Dedifferentiated amniotic fluid mesenchymal stem cell (primary cell): ENCODE data around the gene LINS1.
"Not testable (repeated sequence)": the region's sequence is repeated elsewhere in the genome, so short reads cannot be mapped to it uniquely, and the experiment has no call there.

Source experiments
- DNase-seq: peaks from one replicate; pipeline ENCODE4 v3.0.0-alpha.2; 2016; ENCODE audit errors: extremely low spot score

The LINS1 gene

GRCh38 chr15:100602823-100603393, 924 bp upstream of the LINS1 start:
- DNase-seq = no peak

GRCh38 chr15:100601617-100602063, 344 bp downstream of the LINS1 start:
- DNase-seq = no peak

- no peak for DNase-seq
These were observed 821 bp downstream of the LINS1 start for GRCh38 chr15:100601163-100601562.

- no peak for DNase-seq
These were observed 3.3 kb downstream of the LINS1 start for GRCh38 chr15:100598655-100599054.

- DNase-seq = no peak
These were observed 4.1 kb downstream of the LINS1 start for GRCh38 chr15:100597862-100598261.

GRCh38 chr15:100596792-100597191, 5.2 kb downstream of the LINS1 start:
- no peak for DNase-seq

GRCh38 chr15:100595964-100596363, 6.0 kb downstream of the LINS1 start:
- no peak for DNase-seq

GRCh38 chr15:100593431-100593830, 8.6 kb downstream of the LINS1 start:
- DNase-seq = no peak

- DNase-seq = peak; percentile 59
These were observed 9.1 kb downstream of the LINS1 start for GRCh38 chr15:100592898-100593297.

- no peak for DNase-seq
These were observed 10.1 kb downstream of the LINS1 start for GRCh38 chr15:100591835-100592234.

- DNase-seq = not testable (repeated sequence)
These were observed 10.8 kb downstream of the LINS1 start for GRCh38 chr15:100591163-100591562.

GRCh38 chr15:100588638-100589242, 13.2 kb downstream of the LINS1 start:
- no peak for DNase-seq

GRCh38 chr15:100580414-100580813, 21.6 kb downstream of the LINS1 start:
- no peak for DNase-seq

GRCh38 chr15:100573526-100573925, 28.5 kb downstream of the LINS1 start:
- DNase-seq = no peak

- DNase-seq = peak; percentile 48
These were observed 29.5 kb downstream of the LINS1 start for GRCh38 chr15:100572362-100572983.

GRCh38 chr15:100571592-100572167, 30.3 kb downstream of the LINS1 start:
- DNase-seq = no peak

- DNase-seq = no peak
These were observed 31.2 kb downstream of the LINS1 start for GRCh38 chr15:100570735-100571313.

GRCh38 chr15:100570275-100570674, 31.7 kb downstream of the LINS1 start:
- DNase-seq = no peak

- no peak for DNase-seq
These were observed 32.6 kb downstream of the LINS1 start for GRCh38 chr15:100569391-100569790.

GRCh38 chr15:100566850-100567628, 34.9 kb downstream of the LINS1 start:
- DNase-seq = no peak

GRCh38 chr15:100565591-100565990, 36.4 kb downstream of the LINS1 start:
- no peak for DNase-seq

GRCh38 chr15:100560323-100560722, 41.7 kb downstream of the LINS1 start:
- no peak for DNase-seq
